Uterus (tissue), 2 donors: ENCODE data around the gene APLNR.
A peak's percentile ranks its signal among the peaks of the same experiment; 100 is the strongest.

ENCODE experiments used
- CTCF ChIP-seq, 4 experiments: fragments of 200-600 bp in 2 of 4; fragments of 450-650 bp in 2 of 4; sonication (generic) in 2 of 4; IDR thresholded peaks; one replicate each; pipeline ENCODE4 v1.5.1; 2016 to 2019; ENCODE audit warnings: antibody characterized with exemption in 4 of 4, mild to moderate bottlenecking in 2 of 4, moderate library complexity in 1 of 4
- POLR2A ChIP-seq, 2 donors: fragments of 450-650 bp; IDR thresholded peaks; one replicate each; pipeline ENCODE4 v1.6.1; 2016; ENCODE audit warnings: antibody characterized with exemption in 2 of 2, mild to moderate bottlenecking in 1 of 2, moderate library complexity in 1 of 2

- no peak for TF ChIP-seq POLR2A (IDR thresholded peaks at IDR 0.05)
- peak; percentile 60 to 79 (median 68) for TF ChIP-seq CTCF (IDR thresholded peaks at IDR 0.05)
Measured at GRCh38 chr11:57248780-57249383, 11.8 kb upstream of the APLNR start.
